ENCODE data around the gene PNPT1. TPM values are rescaled to one million over a fixed set of nuclear protein-coding genes. Genes with fewer than 3 reads are reported as not detected.
A peak's percentile ranks its signal among the peaks of the same experiment; 100 is the strongest.

PNPT1 gene
- total RNA-seq, 1 donor from 2014 or later: 17.8 TPM

GRCh38 chr2:55585451-55586080, 108.1 kb downstream of the PNPT1 start:
- peak overlapping the region; percentile 59 for H3K27ac Mint-ChIP-seq (ENCODE audit: unreplicated experiment)
- no peak for DNase-seq (ENCODE audit: extremely low spot score, unreplicated experiment)
- TF ChIP-seq, protein P1, sequence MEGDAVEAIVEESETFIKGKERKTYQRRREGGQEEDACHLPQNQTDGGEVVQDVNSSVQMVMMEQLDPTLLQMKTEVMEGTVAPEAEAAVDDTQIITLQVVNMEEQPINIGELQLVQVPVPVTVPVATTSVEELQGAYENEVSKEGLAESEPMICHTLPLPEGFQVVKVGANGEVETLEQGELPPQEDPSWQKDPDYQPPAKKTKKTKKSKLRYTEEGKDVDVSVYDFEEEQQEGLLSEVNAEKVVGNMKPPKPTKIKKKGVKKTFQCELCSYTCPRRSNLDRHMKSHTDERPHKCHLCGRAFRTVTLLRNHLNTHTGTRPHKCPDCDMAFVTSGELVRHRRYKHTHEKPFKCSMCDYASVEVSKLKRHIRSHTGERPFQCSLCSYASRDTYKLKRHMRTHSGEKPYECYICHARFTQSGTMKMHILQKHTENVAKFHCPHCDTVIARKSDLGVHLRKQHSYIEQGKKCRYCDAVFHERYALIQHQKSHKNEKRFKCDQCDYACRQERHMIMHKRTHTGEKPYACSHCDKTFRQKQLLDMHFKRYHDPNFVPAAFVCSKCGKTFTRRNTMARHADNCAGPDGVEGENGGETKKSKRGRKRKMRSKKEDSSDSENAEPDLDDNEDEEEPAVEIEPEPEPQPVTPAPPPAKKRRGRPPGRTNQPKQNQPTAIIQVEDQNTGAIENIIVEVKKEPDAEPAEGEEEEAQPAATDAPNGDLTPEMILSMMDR (IDR thresholded peaks at IDR 0.05): no peak
- no peaks in the 10 kb centered on the region for H3K27me3 Mint-ChIP-seq (ENCODE audit: unreplicated experiment)
- no peaks in the 10 kb centered on the region for H3K9me3 Mint-ChIP-seq (ENCODE audit: unreplicated experiment)
- H3K4me1 Mint-ChIP-seq (ENCODE audit: unreplicated experiment): peaks cover 13% of the 10 kb centered on the region
- H3K4me3 Mint-ChIP-seq (ENCODE audit: unreplicated experiment): no peak overlapping the region
- peaks cover 27% of the 10 kb centered on the region for H3K36me3 Mint-ChIP-seq (ENCODE audit: unreplicated experiment)

Other genes starting within 250 kb of the PNPT1 start
- gene CFAP36, start 174.1 kb downstream of the PNPT1 start, total RNA-seq: 28.6 and 29.5 TPM in 2 replicates
- 49.7 and 53.4 TPM in 2 replicates for gene PPP4R3B, start 76.2 kb downstream of the PNPT1 start, total RNA-seq
- 7.4 and 8.3 TPM in 2 replicates for gene EFEMP1, start 229.9 kb upstream of the PNPT1 start, total RNA-seq

Data from osteocyte (in vitro differentiated cells).